ENCODE data around the gene HLA-DPB1. TPM values are rescaled to one million over a fixed set of nuclear protein-coding genes. Genes with fewer than 3 reads are reported as not detected.

HLA-DPB1 gene
- total and polyA plus RNA-seq, 9 of the 15 experiments (the other 6 are each of a cell fraction or from before 2014, with no cell fraction given): 0.07 to 1.2 (median 0.51) TPM

GRCh38 chr6:33078919-33079521, 3.2 kb downstream of the HLA-DPB1 start:
- ATAC-seq: no peak
- POLR2A ChIA-PET: interaction anchor here (1.4 kb wide), 1 partner anchor 9 kb away, joined by 3 read pairs; no protein-coding TSS in a partner anchor
- H3K27ac ChIP-seq (ENCODE audit: extremely low read depth, low read depth, low read length): no peak overlapping the region
- TF ChIP-seq TCF15 (CRISPR knock-in tag; IDR thresholded peaks at IDR 0.05) (no peak), HDAC6 (IDR thresholded peaks at IDR 0.05; ENCODE audit: low read depth, low read length) (no peak), FOXJ2 (tag; IDR thresholded peaks at IDR 0.05) (no peak), ASH1L (IDR thresholded peaks at IDR 0.05; ENCODE audit: borderline replicate concordance, low read depth, partially characterized antibody) (no peak), MXI1 (IDR thresholded peaks at IDR 0.05; ENCODE audit: low read depth, low read length) (no peak), MXD1 (CRISPR knock-in tag; IDR thresholded peaks at IDR 0.05; ENCODE audit: borderline replicate concordance, poor library complexity, severe bottlenecking) (no peak), GTF2F1 (IDR thresholded peaks at IDR 0.05; ENCODE audit: low read depth, low read length) (no peak), STAG1 (CRISPR knock-in tag; IDR thresholded peaks at IDR 0.05; ENCODE audit: borderline replicate concordance) (no peak)
- TF ChIP-seq, protein P1, sequence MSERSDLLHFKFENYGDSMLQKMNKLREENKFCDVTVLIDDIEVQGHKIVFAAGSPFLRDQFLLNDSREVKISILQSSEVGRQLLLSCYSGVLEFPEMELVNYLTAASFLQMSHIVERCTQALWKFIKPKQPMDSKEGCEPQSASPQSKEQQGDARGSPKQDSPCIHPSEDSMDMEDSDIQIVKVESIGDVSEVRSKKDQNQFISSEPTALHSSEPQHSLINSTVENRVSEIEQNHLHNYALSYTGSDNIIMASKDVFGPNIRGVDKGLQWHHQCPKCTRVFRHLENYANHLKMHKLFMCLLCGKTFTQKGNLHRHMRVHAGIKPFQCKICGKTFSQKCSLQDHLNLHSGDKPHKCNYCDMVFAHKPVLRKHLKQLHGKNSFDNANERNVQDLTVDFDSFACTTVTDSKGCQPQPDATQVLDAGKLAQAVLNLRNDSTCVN (CRISPR knock-in tag; IDR thresholded peaks at IDR 0.05): no peak
- TF ChIP-seq, protein P2, sequence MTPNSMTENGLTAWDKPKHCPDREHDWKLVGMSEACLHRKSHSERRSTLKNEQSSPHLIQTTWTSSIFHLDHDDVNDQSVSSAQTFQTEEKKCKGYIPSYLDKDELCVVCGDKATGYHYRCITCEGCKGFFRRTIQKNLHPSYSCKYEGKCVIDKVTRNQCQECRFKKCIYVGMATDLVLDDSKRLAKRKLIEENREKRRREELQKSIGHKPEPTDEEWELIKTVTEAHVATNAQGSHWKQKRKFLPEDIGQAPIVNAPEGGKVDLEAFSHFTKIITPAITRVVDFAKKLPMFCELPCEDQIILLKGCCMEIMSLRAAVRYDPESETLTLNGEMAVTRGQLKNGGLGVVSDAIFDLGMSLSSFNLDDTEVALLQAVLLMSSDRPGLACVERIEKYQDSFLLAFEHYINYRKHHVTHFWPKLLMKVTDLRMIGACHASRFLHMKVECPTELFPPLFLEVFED (CRISPR knock-in tag; conservative IDR thresholded peaks at IDR 0.05): no peak
- TF ChIP-seq, protein P3, sequence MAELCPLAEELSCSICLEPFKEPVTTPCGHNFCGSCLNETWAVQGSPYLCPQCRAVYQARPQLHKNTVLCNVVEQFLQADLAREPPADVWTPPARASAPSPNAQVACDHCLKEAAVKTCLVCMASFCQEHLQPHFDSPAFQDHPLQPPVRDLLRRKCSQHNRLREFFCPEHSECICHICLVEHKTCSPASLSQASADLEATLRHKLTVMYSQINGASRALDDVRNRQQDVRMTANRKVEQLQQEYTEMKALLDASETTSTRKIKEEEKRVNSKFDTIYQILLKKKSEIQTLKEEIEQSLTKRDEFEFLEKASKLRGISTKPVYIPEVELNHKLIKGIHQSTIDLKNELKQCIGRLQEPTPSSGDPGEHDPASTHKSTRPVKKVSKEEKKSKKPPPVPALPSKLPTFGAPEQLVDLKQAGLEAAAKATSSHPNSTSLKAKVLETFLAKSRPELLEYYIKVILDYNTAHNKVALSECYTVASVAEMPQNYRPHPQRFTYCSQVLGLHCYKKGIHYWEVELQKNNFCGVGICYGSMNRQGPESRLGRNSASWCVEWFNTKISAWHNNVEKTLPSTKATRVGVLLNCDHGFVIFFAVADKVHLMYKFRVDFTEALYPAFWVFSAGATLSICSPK (IDR thresholded peaks at IDR 0.05; ENCODE audit: borderline replicate concordance): no peak
- TF ChIP-seq, protein P4, sequence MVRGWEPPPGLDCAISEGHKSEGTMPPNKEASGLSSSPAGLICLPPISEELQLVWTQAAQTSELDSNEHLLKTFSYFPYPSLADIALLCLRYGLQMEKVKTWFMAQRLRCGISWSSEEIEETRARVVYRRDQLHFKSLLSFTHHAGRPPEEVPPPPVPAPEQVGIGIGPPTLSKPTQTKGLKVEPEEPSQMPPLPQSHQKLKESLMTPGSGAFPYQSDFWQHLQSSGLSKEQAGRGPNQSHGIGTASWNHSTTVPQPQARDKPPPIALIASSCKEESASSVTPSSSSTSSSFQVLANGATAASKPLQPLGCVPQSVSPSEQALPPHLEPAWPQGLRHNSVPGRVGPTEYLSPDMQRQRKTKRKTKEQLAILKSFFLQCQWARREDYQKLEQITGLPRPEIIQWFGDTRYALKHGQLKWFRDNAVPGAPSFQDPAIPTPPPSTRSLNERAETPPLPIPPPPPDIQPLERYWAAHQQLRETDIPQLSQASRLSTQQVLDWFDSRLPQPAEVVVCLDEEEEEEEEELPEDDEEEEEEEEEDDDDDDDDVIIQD (CRISPR knock-in tag; IDR thresholded peaks at IDR 0.05): no peak

More at GRCh38 chr6:33078919-33079521, 3.2 kb downstream of the HLA-DPB1 start:
- no peaks in the 10 kb centered on the region for H4K20me1 ChIP-seq (replicated peaks; ENCODE audit: control insufficient read depth, insufficient read depth, low read length)
- peaks cover 0 to 6% of the 10 kb centered on the region in 2 experiments; a peak in 2 of 5 replicates for H3K4me1 ChIP-seq (replicated peaks in 1 of 2; ENCODE audit: control insufficient read depth in 2 of 2, insufficient read depth in 2 of 2, low read length in 2 of 2)
- BruUV-seq (replicated peaks): no TSS peak
- no peaks in the 10 kb centered on the region for H3K9me1 ChIP-seq (ENCODE audit: control insufficient read depth, insufficient read depth, low read length)
- in situ Hi-C loops (cut with MboI) (no loop called here), intact Hi-C loops (cut with micrococcal nuclease) (no loop called here)
- no peaks in the 10 kb centered on the region for H3K9me3 ChIP-seq (replicated peaks; ENCODE audit: control insufficient read depth, insufficient read depth, low read depth, low read length)
- H3K27me3 ChIP-seq (ENCODE audit: control insufficient read depth in 2 of 2, insufficient read depth in 2 of 2, low read length in 2 of 2): peaks cover 29 to 44% of the 10 kb centered on the region in 2 experiments
- no peak overlapping the region for H3K9ac ChIP-seq (ENCODE audit: insufficient read depth in 1 of 2, low read depth in 2 of 2, low read length in 2 of 2)
- DNase-seq (ENCODE audit: extremely low read depth in 1 of 4, low spot score in 3 of 4) (no peak), FAIRE-seq (no peak)
- CTCF ChIA-PET (ENCODE audit: low intra/inter-chr PET ratio): no interaction called here
- no peak overlapping the region for H3K4me2 ChIP-seq (ENCODE audit: insufficient read depth, low read length)
- H2AFZ ChIP-seq (ENCODE audit: low read depth, low read length): no peak overlapping the region
- 4% methylated on average over 2 of the region's 2 CpGs for whole genome bisulfite sequencing (ENCODE audit: insufficient coverage, low coverage, missing lambda C conversion rate)
- H3K79me2 ChIP-seq (ENCODE audit: control insufficient read depth, insufficient read depth, low read length): no peaks in the 10 kb centered on the region
- H3K4me3 ChIP-seq: no peak overlapping the region
- H3K36me3 ChIP-seq (ENCODE audit: control insufficient read depth, insufficient read depth, low read length): no peaks in the 10 kb centered on the region

All from K562 (cell line).